ENCODE results near the gene TIE1. TPM values are rescaled to one million over a fixed set of nuclear protein-coding genes. Genes with fewer than 3 reads are reported as not detected.

The TIE1 gene
- total RNA-seq, 3 donors from 2014 or later (not counting 1 experiment from before 2014, with no cell fraction given) = 4.5 to 10.7 (median 6.7) TPM

DNA sequence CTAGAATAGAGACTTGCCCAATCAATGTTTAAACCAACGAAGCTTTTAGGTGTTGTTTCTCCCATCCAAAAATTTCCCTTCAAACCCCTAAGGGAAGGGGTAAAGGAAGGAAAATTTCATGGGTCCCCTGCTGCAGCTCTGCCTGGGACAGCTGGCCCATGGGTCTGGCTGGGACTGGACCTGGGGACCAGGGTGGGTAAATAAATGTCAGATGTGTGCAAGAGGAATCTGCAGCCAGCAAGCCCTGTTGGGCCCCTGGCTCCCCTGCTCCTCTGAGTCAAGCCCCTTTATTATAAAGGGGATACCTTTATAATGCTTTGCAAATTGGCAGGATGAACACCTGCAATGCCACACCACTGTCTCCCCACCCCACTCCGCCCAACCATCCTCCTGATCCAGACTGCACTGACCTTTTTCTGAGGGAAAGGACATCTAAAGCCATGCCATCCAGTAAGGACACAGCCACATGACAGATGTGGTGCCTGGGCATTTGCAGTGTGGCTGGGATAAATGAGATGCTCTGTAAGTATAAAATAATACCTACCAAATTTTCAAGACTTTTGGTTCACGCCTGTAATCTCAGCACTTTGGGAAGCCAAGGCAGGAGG, 32.9 kb upstream of the TIE1 start:
- no peak overlapping the region for H3K4me3 ChIP-seq (ENCODE audit: low read length)
- TF ChIP-seq, protein P1, sequence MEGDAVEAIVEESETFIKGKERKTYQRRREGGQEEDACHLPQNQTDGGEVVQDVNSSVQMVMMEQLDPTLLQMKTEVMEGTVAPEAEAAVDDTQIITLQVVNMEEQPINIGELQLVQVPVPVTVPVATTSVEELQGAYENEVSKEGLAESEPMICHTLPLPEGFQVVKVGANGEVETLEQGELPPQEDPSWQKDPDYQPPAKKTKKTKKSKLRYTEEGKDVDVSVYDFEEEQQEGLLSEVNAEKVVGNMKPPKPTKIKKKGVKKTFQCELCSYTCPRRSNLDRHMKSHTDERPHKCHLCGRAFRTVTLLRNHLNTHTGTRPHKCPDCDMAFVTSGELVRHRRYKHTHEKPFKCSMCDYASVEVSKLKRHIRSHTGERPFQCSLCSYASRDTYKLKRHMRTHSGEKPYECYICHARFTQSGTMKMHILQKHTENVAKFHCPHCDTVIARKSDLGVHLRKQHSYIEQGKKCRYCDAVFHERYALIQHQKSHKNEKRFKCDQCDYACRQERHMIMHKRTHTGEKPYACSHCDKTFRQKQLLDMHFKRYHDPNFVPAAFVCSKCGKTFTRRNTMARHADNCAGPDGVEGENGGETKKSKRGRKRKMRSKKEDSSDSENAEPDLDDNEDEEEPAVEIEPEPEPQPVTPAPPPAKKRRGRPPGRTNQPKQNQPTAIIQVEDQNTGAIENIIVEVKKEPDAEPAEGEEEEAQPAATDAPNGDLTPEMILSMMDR (IDR thresholded peaks at IDR 0.05) = no peak
- H3K9me3 Mint-ChIP-seq = no peaks in the 10 kb centered on the region
- DNase-seq = no peak
- peaks cover 0 to 7% of the 10 kb centered on the region in 2 donors for H3K27me3 Mint-ChIP-seq (ENCODE audit: low read depth in 2 of 2)
- WGBS (ENCODE audit: insufficient coverage) = 83% methylated on average over 2 of the region's 3 CpGs
- H3K9me3 ChIP-seq (ENCODE audit: control insufficient read depth, insufficient read depth, low read length) = no peaks in the 10 kb centered on the region
- intact Hi-C loops (cut with micrococcal nuclease) = no loop called here
- H3K27ac ChIP-seq (ENCODE audit: low read length) = no peak overlapping the region
- H3K4me1 ChIP-seq (ENCODE audit: control insufficient read depth, insufficient read depth, low read length) = peaks cover 11% of the 10 kb centered on the region
- no peaks in the 10 kb centered on the region for H3K36me3 Mint-ChIP-seq
- H3K27me3 ChIP-seq (ENCODE audit: control insufficient read depth, insufficient read depth, low read length) = no peaks in the 10 kb centered on the region
- H3K36me3 ChIP-seq (ENCODE audit: control insufficient read depth, insufficient read depth, low read length) = no peaks in the 10 kb centered on the region
- ATAC-seq = no peak
- H3K4me3 Mint-ChIP-seq = no peak overlapping the region
- H3K27ac Mint-ChIP-seq = no peak overlapping the region
- H3K4me1 Mint-ChIP-seq = peaks cover 18 to 25% of the 10 kb centered on the region in 2 donors

DNA sequence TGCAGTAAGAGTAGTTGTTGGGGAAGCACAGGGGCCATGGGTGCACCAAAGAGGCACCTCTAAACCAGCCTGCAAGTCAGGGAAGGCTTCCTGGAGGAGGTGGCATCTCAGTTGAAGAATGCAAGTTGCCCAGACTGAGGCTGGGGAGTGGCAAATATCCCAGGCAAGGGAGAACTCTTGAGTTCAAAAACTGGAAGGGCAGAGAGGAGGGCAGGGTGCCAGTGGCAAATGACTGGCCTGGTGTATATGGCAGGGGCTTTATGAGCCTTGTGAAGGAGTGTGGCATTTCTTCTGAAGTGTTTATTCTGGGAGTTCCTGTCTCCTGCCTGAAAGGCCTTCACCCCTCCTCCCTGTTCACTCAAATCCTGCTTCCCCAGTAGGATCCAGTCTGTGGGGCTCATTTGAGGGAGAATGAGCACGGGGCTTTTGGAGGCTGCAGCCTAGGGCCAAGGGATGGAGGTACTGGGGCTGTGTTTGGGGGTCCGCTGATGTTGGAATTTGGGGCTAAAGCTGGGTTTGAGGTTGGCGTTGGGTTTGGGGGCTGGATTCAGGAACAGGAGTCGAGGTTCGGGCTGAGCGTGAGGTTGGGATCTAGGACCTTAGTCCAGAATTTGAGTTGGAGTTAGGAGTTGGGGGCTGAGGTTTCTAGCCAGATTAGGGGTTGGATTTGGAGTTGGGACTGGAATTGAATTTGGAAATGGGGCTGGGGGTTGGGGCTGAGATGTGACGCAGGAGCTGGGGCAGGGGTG, 31.0 kb upstream of the TIE1 start, which contains the start of gene TMEM125:
TSS of gene TMEM125 (plus strand) at position 357 of the 749 bp plus-strand sequence. CDS start 2,740 bp downstream, outside the sequence.
- TF ChIP-seq, protein P1 (IDR thresholded peaks at IDR 0.05) = no peak
- H3K4me1 Mint-ChIP-seq = peaks cover 26 to 32% of the 10 kb centered on the region in 2 donors
- H3K4me3 Mint-ChIP-seq = peak within 1 kb of the TSS; percentile 78
- intact Hi-C loops (cut with micrococcal nuclease) = no loop called here
- H3K9me3 Mint-ChIP-seq = no peaks in the 10 kb centered on the region
- Histone ChIP-seq H3K4me3 (ENCODE audit: low read length) (peak within 1 kb of the TSS; percentile 25), H3K27ac (ENCODE audit: low read length) (no peak within 1 kb of the TSS), H3K36me3 (ENCODE audit: control insufficient read depth, insufficient read depth, low read length) (no peaks in the 10 kb centered on the region), H3K27me3 (ENCODE audit: control insufficient read depth, insufficient read depth, low read length) (no peaks in the 10 kb centered on the region), H3K4me1 (ENCODE audit: control insufficient read depth, insufficient read depth, low read length) (peaks cover 21% of the 10 kb centered on the region), H3K9me3 (ENCODE audit: control insufficient read depth, insufficient read depth, low read length) (no peaks in the 10 kb centered on the region)
- WGBS (ENCODE audit: insufficient coverage) = 92% methylated on average over 7 of the region's 7 CpGs
- peak within 1 kb of the TSS in 1 of 2 donors; percentile 31 for H3K27ac Mint-ChIP-seq
- no peak for DNase-seq
- no peak for ATAC-seq
- peaks cover 0 to 7% of the 10 kb centered on the region in 2 donors for H3K27me3 Mint-ChIP-seq (ENCODE audit: low read depth in 2 of 2)
- H3K36me3 Mint-ChIP-seq = no peaks in the 10 kb centered on the region

DNA sequence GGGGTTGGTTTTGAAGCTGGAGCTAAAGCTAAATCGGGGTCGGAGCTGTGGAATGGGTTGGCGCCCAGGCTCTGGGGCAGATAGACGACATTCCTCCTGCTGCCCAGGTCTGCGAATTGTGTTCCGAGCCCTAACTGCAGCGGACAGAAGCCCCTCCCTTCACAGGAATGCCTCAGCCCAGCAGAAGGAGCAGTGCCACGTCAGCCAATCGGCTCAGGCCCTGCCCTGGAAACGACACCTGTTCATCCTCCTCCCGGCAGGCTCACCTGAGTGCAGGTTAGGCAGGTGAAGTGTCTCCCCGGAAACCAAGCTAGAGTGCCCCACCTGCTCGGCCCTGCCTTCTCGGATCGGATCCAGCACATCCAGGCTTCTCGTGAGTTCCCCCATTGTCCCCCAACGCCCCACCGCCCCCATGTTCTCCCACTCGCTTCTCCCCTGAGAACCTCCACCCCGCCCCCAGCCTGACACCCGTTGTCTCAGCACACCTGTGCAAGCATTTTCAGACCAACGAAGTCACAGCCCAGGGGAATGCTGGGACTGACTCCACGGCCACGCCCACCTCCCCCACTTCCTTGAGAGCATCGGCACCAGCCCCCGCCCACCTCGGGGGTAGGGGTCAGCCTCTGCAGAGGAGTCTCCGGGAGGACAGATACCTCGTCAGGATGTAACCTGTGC, 30.2 kb upstream of the TIE1 start:
- Histone ChIP-seq H3K27ac (ENCODE audit: low read length) (no peak overlapping the region), H3K36me3 (ENCODE audit: control insufficient read depth, insufficient read depth, low read length) (no peaks in the 10 kb centered on the region), H3K4me3 (ENCODE audit: low read length) (peak overlapping the region; percentile 25), H3K4me1 (ENCODE audit: control insufficient read depth, insufficient read depth, low read length) (peaks cover 21% of the 10 kb centered on the region), H3K9me3 (ENCODE audit: control insufficient read depth, insufficient read depth, low read length) (no peaks in the 10 kb centered on the region), H3K27me3 (ENCODE audit: control insufficient read depth, insufficient read depth, low read length) (no peaks in the 10 kb centered on the region)
- DNase-seq (peak in 1 of 2 donors; percentile 14), ATAC-seq (peak in 1 of 3 donors; percentile 28)
- H3K9me3 Mint-ChIP-seq = no peaks in the 10 kb centered on the region
- TF ChIP-seq, protein P1 (IDR thresholded peaks at IDR 0.05) = no peak
- H3K4me3 Mint-ChIP-seq = peak overlapping the region; percentile 78
- peaks cover 26 to 38% of the 10 kb centered on the region in 2 donors for H3K4me1 Mint-ChIP-seq
- 8% methylated on average over 27 of the region's 29 CpGs for WGBS (ENCODE audit: insufficient coverage)
- peaks cover 0 to 7% of the 10 kb centered on the region in 2 donors for H3K27me3 Mint-ChIP-seq (ENCODE audit: low read depth in 2 of 2)
- intact Hi-C loops (cut with micrococcal nuclease) = no loop called here
- H3K36me3 Mint-ChIP-seq = no peaks in the 10 kb centered on the region
- H3K27ac Mint-ChIP-seq = peak overlapping the region in 1 of 2 donors; percentile 31

Measured in natural killer cell (primary cell).